Fibroblast of villous mesenchyme (primary cell): ENCODE data around the gene SLC25A53. TPM values are rescaled to one million over a fixed set of nuclear protein-coding genes. Genes with fewer than 3 reads are reported as not detected.

Experiments used
- DNase-seq: peaks from one replicate; pipeline ENCODE4 v3.0.0-alpha.2; 2010; ENCODE audit warnings: low read depth
- H3K4me3 ChIP-seq: 2 replicates; pipeline ENCODE4 v1.5.1; 2011; ENCODE audit warnings: low read depth, mild to moderate bottlenecking, low read length
- CTCF ChIP-seq: IDR thresholded peaks from 2 replicates; pipeline ENCODE4 v1.5.1; 2012; ENCODE audit warnings: low read depth, mild to moderate bottlenecking, low read length; ENCODE audit not compliant: insufficient read depth
- total RNA-seq: library from RNA; depleted of rRNA; stranded (reverse); fragments of >200 nt; gene quantifications from 2 replicates; pipeline ENCODE4 v1.2.3, GENCODE V29; 2012

The SLC25A53 gene
- total RNA-seq, 1 donor: 5.6 TPM

- peak within 1 kb of the TSS; percentile 86 for H3K4me3 ChIP-seq
- TF ChIP-seq CTCF: peak; percentile 65
- peak; percentile 88 for DNase-seq
Measured at GRCh38 chrX:104165894-104166734, 9.3 kb upstream of the SLC25A53 start, which contains the start of gene FAM199X. TSS of gene FAM199X (plus strand) at chrX:104166453. CDS start at chrX:104166786, 333 bp downstream.

GRCh38 chrX:104151037-104151436, 5.8 kb downstream of the SLC25A53 start:
- no peak for TF ChIP-seq CTCF
- no peak overlapping the region for H3K4me3 ChIP-seq
- no peak for DNase-seq

GRCh38 chrX:104141087-104141760, 15.6 kb downstream of the SLC25A53 start:
- no peak for TF ChIP-seq CTCF
- no peak overlapping the region for H3K4me3 ChIP-seq
- no peak for DNase-seq

GRCh38 chrX:104137496-104137895, 19.3 kb downstream of the SLC25A53 start:
- peak; percentile 3 for DNase-seq
- no peak overlapping the region for H3K4me3 ChIP-seq
- TF ChIP-seq CTCF: no peak

GRCh38 chrX:104136241-104137019, 20.4 kb downstream of the SLC25A53 start:
- TF ChIP-seq CTCF: peak; percentile 67
- peak; percentile 88 for DNase-seq
- H3K4me3 ChIP-seq: peak overlapping the region; percentile 50

- TF ChIP-seq CTCF: no peak
- H3K4me3 ChIP-seq: no peak overlapping the region
- DNase-seq: peak; percentile 8
Measured at GRCh38 chrX:104135677-104136076, 21.1 kb downstream of the SLC25A53 start.
